HepG2 (cell line): ENCODE data around the gene PPP1R12B.

Source experiments
- CTCF ChIP-seq: sonication (generic); formaldehyde crosslinking; IDR thresholded peaks from 2 replicates; pipeline ENCODE4 v1.5.0; 2020; ENCODE audit warnings: mild to moderate bottlenecking, missing genetic modification reagents, moderate library complexity
- EZH2 ChIP-seq: conservative IDR thresholded peaks from 2 replicates; pipeline ENCODE4 v1.6.1; 2012; ENCODE audit warnings: mild to moderate bottlenecking, low read depth, low read length, moderate library complexity
- NONO ChIP-seq, 2 experiments: fragments of 450-650 bp in 1 of 2; sonication (generic) in 1 of 2; formaldehyde crosslinking in 1 of 2; IDR thresholded peaks in 1 of 2; conservative IDR thresholded peaks in 1 of 2; 2 replicates each; pipeline versions ENCODE4 v1.6.1 to v1.8.0; 2017 to 2022; ENCODE audit warnings: mild to moderate bottlenecking in 1 of 2, missing genetic modification reagents in 1 of 2, moderate library complexity in 1 of 2
- NR1H2 ChIP-seq: sonication (generic); formaldehyde crosslinking; IDR thresholded peaks from 2 replicates; pipeline ENCODE4 v1.8.1; 2022; ENCODE audit warnings: low read depth, missing genetic modification reagents, borderline replicate concordance
- TAF1 ChIP-seq: sonication (generic); formaldehyde crosslinking; IDR thresholded peaks from 2 replicates; pipeline ENCODE4 v1.4.0; 2020; ENCODE audit warnings: missing genetic modification reagents
- ZBTB10 ChIP-seq: sonication (generic); formaldehyde crosslinking; IDR thresholded peaks from 2 replicates; pipeline ENCODE4 v1.4.0; 2020; ENCODE audit warnings: missing genetic modification reagents, borderline replicate concordance
- ZNF768 ChIP-seq: sonication (generic); formaldehyde crosslinking; IDR thresholded peaks from 2 replicates; pipeline ENCODE4 v1.4.0; 2020; ENCODE audit warnings: missing genetic modification reagents

- no peak for TF ChIP-seq EZH2
- no peak for TF ChIP-seq ZBTB10 (CRISPR knock-in tag)
- TF ChIP-seq CTCF (CRISPR knock-in tag), result no peak
- no peak for TF ChIP-seq ZNF768 (CRISPR knock-in tag)
- TF ChIP-seq NR1H2 (CRISPR knock-in tag), result no peak
- TF ChIP-seq NONO (IDR thresholded peaks at IDR 0.05), result no peak
- TF ChIP-seq NONO (CRISPR knock-in tag; conservative IDR thresholded peaks at IDR 0.05), result no peak
- no peak for TF ChIP-seq TAF1
Observed at GRCh38 chr1:202569393-202570322, 221.2 kb downstream of the PPP1R12B start.
